ENCODE measurements around the gene DOCK11. TPM values are rescaled to one million over a fixed set of nuclear protein-coding genes. Genes with fewer than 3 reads are reported as not detected.

DOCK11 gene
- polyA plus RNA-seq, 1 experiment, result 26.4 TPM

DNA sequence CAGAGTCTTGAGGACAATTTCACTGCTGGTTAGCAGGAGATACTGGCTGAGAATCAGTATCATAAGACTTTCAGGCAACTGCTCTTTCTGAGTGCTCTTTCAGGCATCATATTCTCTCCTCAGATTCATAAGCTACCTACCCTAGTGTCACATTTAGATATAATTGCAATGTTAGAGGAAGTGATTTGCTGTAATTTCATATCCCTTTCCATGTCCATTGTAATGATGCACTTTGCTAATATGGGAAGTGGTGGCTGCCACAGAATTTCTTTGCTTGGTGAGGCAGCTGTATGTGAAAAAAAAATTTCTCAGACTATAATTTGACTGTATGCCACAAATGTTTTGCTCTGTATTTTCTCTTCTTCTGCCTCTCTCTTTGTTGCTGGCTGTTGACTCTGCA, 63.3 kb downstream of the DOCK11 start:
- CTCF ChIA-PET, result interaction anchor here (1.3 kb wide), 1 partner anchor 99 kb away, joined by 5 read pairs; no protein-coding TSS in a partner anchor
- POLR2A ChIA-PET, result no interaction called here
- no peak overlapping the region for H3K27ac ChIP-seq (ENCODE audit: low read depth, low read length)
- DNase-seq (ENCODE audit: low read depth, low spot score), result no peak
- TF ChIP-seq, protein P1, sequence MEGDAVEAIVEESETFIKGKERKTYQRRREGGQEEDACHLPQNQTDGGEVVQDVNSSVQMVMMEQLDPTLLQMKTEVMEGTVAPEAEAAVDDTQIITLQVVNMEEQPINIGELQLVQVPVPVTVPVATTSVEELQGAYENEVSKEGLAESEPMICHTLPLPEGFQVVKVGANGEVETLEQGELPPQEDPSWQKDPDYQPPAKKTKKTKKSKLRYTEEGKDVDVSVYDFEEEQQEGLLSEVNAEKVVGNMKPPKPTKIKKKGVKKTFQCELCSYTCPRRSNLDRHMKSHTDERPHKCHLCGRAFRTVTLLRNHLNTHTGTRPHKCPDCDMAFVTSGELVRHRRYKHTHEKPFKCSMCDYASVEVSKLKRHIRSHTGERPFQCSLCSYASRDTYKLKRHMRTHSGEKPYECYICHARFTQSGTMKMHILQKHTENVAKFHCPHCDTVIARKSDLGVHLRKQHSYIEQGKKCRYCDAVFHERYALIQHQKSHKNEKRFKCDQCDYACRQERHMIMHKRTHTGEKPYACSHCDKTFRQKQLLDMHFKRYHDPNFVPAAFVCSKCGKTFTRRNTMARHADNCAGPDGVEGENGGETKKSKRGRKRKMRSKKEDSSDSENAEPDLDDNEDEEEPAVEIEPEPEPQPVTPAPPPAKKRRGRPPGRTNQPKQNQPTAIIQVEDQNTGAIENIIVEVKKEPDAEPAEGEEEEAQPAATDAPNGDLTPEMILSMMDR (IDR thresholded peaks at IDR 0.05; ENCODE audit: low read depth, low read length), result no peak
- no peaks in the 10 kb centered on the region for H3K27me3 ChIP-seq (ENCODE audit: control insufficient read depth, insufficient read depth, low read length)
- no peaks in the 10 kb centered on the region for H3K9me3 ChIP-seq (ENCODE audit: control insufficient read depth, insufficient read depth, low read length)
- no peak overlapping the region for H3K4me3 ChIP-seq (ENCODE audit: low read depth, low read length)

DNA sequence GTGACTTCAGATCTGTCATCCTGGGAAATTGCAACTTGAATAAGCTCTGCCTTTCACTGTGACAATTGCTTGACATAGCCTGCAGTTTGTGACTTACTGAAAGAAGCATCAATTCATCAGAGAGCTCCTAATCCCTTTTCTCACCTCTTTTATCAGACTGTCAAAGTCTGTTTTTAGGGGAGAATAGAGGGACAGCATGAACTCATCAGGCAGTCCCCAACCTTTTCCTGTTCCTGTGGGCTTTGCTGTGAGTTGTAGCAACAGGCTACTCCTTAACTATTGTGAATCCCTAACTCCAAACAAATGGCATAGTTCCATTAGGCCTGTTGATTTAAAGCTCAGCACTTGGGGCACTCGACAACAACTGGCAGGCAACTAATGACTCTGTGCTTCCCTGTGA, 64.9 kb downstream of the DOCK11 start:
- H3K27me3 ChIP-seq (ENCODE audit: control insufficient read depth, insufficient read depth, low read length), result no peaks in the 10 kb centered on the region
- H3K9me3 ChIP-seq (ENCODE audit: control insufficient read depth, insufficient read depth, low read length), result no peaks in the 10 kb centered on the region
- ChIA-PET POLR2A (no interaction called here), CTCF (interaction anchor here (1.2 kb wide), 1 partner anchor 101 kb away, joined by 3 read pairs; no protein-coding TSS in a partner anchor)
- TF ChIP-seq, protein P1 (IDR thresholded peaks at IDR 0.05; ENCODE audit: low read depth, low read length), result no peak
- no peak overlapping the region for H3K27ac ChIP-seq (ENCODE audit: low read depth, low read length)
- H3K4me3 ChIP-seq (ENCODE audit: low read depth, low read length), result no peak overlapping the region
- DNase-seq (ENCODE audit: low read depth, low spot score), result no peak

DNA sequence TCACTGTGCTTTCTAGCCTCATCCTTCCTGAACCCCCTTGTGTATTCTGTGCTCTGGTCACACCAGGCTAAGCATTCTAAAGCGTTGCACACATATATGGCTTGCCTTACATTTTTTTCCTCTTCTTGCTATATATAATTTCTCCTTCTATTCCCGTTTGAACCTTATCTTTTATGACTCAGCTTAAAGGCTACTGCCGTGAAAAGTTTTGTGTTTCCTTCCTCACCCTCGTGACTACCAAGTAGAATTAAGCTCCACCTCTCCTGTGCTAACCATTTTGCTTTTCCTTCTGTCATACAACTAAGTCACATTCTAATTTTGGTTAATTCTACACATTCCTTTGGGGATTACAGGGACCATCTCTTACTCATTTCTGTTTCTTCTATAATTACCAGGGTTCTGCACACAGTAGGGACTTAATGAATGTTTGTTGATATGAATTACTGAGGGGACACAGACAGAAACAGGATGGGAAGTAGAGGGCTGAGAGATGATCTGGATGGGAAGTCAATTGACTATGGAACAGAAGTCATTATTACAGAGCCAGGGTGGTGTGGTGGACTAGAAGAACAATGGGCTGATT, 67.1 kb downstream of the DOCK11 start:
- ChIA-PET CTCF (interaction anchor here (1.4 kb wide), 1 partner anchor 103 kb away, joined by 4 read pairs; no protein-coding TSS in a partner anchor), POLR2A (no interaction called here)
- DNase-seq (ENCODE audit: low read depth, low spot score), result no peak
- H3K9me3 ChIP-seq (ENCODE audit: control insufficient read depth, insufficient read depth, low read length), result no peaks in the 10 kb centered on the region
- H3K4me3 ChIP-seq (ENCODE audit: low read depth, low read length), result no peak overlapping the region
- no peak overlapping the region for H3K27ac ChIP-seq (ENCODE audit: low read depth, low read length)
- no peaks in the 10 kb centered on the region for H3K27me3 ChIP-seq (ENCODE audit: control insufficient read depth, insufficient read depth, low read length)
- TF ChIP-seq, protein P1 (IDR thresholded peaks at IDR 0.05; ENCODE audit: low read depth, low read length), result no peak

DNA sequence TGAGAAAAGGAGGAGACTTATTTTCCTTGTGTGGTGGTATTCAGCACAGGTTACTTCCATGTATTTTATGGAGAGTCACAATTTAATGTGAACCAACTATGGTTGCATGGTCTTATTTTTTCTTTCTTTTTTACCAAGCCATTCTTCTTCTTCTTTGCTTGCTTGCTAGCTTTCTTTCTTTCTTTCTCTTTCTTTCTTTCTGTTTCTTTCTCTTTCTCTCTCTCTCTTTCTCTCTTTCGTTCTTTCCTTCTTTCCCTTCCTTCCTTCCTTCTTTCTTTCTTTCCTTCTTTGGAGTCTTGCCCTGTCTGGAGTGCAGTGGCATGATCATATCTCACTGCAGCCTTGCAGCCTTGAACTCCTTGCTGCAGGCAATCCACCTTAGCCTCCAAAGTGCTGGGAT, 68.9 kb downstream of the DOCK11 start:
- Histone ChIP-seq H3K27me3 (ENCODE audit: control insufficient read depth, insufficient read depth, low read length) (no peaks in the 10 kb centered on the region), H3K4me3 (ENCODE audit: low read depth, low read length) (no peak overlapping the region), H3K27ac (ENCODE audit: low read depth, low read length) (no peak overlapping the region), H3K9me3 (ENCODE audit: control insufficient read depth, insufficient read depth, low read length) (no peaks in the 10 kb centered on the region)
- POLR2A ChIA-PET, result no interaction called here
- TF ChIP-seq, protein P1 (IDR thresholded peaks at IDR 0.05; ENCODE audit: low read depth, low read length), result no peak
- CTCF ChIA-PET, result no interaction called here
- no peak for DNase-seq (ENCODE audit: low read depth, low spot score)

DNA sequence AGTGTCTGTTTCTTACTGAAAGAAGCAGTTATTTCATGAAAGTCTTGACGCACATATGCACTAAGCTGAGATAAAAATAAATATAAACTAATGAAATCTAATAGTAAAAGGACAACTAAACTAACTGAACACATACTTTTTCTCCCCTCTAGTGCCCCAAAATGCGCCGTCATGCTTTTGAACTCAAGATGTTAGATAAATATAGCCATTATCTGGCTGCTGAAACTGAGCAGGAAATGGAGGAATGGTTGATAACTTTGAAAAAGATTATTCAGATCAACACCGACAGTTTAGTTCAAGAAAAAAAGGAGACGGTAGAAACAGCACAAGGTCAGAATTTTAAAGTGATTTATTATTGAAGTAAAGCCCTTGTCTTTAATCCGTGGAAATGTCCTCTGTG, 70.2 kb downstream of the DOCK11 start:
- Histone ChIP-seq H3K27ac (ENCODE audit: low read depth, low read length) (no peak overlapping the region), H3K27me3 (ENCODE audit: control insufficient read depth, insufficient read depth, low read length) (no peaks in the 10 kb centered on the region), H3K4me3 (ENCODE audit: low read depth, low read length) (no peak overlapping the region), H3K9me3 (ENCODE audit: control insufficient read depth, insufficient read depth, low read length) (no peaks in the 10 kb centered on the region)
- ChIA-PET POLR2A (no interaction called here), CTCF (no interaction called here)
- no peak for DNase-seq (ENCODE audit: low read depth, low spot score)
- TF ChIP-seq, protein P1 (IDR thresholded peaks at IDR 0.05; ENCODE audit: low read depth, low read length), result no peak

Measured in AG04450 (cell line).